ENCODE results near the gene E2F3.
"Not testable (repeated sequence)": the region's sequence is repeated elsewhere in the genome, so short reads cannot be mapped to it uniquely, and the experiment has no call there.

The E2F3 gene

GRCh38 chr6:20472748-20473147 lies 71.1 kb downstream of the E2F3 start:
- no peak for DNase-seq

DNA sequence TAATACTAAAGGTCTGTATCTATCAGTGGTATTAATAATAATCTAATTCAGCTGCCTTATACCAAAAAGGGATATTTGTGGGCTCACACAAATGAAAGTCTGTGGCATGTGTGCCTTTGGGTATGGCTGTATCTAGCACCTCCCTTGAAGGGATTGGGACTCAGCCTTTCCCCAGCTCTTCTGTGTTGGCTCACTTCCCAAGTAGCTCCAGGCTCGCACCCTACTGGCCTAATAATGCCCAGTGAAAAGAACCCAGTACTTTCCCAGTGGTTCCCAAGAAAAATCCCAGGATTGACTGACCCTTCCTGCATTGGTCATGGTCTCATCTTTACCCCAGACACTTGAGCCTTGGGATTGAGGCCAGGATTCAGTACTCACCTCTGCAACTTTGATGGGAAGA lies 71.8 kb downstream of the E2F3 start:
- DNase-seq = no peak

- no peak for DNase-seq
These were observed 73.3 kb downstream of the E2F3 start for GRCh38 chr6:20474874-20475542.

DNA sequence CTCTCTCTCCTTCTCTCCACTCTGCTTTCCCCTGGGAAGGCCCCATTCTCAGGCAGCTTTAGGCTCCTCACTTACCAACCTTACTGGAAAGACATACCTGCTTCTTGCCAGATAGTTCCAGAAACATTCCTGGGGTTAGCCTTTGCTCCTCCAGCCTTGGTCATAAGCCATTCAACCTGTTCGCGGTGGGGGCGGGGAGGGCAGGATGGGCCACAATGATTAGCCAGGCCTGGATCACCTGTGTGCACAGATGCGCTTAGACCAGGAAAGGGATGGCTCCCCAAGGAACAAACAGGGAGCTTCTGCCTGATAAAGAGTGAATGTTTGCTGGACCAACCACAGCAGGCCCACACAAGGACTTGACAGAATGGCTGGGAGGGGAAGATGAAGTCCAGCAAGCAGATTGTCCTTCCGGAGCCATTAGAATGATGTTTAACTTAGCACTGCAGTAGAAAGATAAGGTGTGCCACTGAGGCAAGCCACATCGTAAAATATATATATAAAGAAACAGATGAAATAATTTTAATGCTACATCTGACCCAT lies 74.9 kb downstream of the E2F3 start:
- DNase-seq = no peak

DNA sequence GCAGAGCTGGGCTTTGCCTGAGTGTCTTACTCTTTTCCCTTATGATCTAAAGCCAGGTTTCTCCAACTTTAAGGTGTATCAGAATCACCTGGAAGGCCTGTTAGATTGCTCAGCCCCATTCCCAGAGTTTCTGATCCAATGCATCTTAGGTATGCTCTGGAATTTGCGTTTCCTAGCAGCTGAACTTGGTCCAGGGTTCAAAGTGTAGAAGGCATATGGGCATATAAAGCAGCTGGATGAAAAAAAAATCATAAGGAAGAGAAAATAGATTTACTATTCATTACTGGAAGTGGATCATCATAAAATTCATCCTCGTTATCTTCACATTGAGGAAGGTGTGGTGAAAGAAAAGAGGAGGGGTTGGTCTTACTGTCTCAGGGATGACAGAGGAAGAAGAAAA lies 75.8 kb downstream of the E2F3 start:
- DNase-seq = no peak

DNA sequence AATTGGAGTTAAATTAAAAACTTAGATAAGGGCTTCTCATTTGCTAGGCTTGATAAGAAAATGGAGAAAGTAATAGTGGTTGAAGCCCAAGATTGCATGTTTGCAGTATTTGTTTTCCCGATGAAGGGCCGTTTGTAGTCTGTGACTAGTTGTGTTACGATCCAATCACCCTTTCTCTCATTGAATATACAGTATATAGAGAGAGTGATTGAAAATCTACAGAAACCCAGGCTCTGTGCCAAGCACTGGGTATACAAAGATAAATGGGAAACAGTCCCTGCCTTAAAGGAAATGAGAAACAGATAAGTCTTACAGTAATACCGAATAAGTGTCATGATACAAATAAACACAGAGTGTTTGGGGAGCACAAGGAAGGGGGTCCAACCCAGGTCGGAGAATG lies 77.4 kb downstream of the E2F3 start:
- DNase-seq = no peak

- no peak for DNase-seq
These were observed 77.8 kb downstream of the E2F3 start for GRCh38 chr6:20479526-20479925.

GRCh38 chr6:20481281-20481680 lies 79.6 kb downstream of the E2F3 start:
- no peak for DNase-seq

DNA sequence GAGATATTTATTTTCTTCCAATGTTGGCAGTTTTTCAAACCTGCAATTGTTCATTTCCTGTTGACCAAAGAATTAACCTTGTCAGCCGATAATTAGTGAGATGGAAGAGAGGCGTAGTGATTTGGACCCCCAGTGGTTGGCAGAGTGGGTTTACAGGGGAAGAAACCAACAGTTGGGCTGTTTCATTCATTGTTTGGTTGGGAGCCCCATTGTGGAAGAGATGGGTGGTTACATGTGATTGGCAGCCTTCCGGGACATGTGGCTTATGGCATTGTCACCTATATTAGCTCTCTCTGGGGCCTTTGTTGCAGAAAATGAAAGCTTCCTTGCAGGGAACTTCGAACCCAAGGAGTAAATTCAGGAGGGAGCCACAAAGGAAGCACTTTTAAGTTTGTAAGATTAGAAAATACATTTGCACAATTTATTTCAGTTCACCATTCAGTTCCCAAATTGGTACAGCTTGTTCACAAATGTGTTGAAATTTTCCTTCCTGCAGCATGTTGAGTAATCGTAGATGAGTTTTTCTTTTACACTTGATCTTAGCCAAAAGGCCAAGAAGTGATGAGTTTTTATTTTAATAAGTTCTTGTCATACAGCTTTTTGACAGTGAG lies 82.3 kb downstream of the E2F3 start:
- no peak for DNase-seq

DNA sequence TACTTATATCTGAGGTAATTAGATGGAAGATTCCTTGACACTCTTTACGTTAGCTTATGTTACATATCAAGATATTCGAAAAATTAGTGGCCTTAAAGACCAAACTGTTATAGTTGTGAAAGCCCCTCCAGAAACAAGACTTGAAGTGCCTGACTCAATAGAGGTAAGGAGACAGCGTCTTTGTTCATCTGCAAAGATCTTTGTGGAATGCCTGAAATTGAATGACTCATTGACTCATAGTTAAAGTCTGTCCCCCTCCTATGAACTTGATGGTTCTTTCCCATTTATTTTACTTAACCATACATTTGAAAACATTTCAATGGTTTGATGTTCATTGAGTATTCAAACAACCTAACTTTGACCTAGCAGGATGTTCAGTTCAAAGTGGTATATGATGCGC lies 85.0 kb downstream of the E2F3 start:
- no peak for DNase-seq

DNA sequence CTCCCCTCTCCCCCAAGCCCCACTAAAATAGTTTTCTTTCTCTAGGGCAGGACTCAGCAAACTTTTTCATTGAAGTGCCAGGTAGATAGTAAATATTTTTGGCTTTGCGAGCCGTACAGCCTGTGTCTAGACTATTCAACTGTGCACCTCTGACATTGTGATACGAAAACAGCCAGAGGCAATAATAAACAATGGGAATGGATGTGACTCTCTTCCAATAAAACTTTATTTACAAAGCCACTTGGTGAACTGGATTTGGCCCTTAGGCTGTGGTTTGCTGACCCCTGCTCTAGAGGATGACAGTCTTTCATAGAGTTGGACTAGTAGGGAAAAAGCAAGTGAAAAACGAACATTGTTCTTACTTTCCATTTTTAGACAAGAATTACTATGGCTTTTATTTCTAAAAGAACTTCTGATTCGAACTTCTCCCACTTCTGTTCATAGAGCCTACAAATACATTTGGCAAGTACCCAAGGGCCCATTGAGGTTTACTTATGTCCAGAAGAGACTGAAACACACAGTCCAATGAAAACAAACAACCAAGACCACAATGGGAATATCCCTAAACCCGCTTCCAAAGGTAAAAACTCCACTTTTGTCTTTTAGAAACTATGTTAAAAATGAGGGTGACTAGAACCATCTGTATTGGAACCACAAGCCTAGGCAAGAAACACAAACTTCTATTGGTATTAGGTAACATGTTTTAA lies 86.1 kb downstream of the E2F3 start:
- no peak for DNase-seq

DNA sequence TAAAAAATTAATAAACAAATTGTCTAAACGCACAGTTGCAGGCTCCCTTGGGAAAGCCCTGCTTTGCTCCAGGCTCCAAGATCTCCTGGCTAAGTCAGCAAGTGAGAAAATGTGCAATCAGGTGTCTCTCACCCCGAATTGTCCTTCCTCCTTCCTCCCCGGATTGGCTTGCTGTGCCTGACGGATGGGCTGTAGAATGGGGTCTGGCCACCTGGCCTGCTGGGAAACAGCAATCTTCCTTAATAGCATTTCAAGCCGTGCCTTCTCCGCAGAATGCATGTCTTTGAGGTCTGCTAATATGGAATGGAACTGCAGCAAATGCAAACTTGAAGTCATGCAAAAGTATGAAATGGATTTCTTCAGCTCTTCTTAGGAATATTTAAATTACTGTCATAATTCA lies 88.9 kb downstream of the E2F3 start:
- no peak for DNase-seq

DNA sequence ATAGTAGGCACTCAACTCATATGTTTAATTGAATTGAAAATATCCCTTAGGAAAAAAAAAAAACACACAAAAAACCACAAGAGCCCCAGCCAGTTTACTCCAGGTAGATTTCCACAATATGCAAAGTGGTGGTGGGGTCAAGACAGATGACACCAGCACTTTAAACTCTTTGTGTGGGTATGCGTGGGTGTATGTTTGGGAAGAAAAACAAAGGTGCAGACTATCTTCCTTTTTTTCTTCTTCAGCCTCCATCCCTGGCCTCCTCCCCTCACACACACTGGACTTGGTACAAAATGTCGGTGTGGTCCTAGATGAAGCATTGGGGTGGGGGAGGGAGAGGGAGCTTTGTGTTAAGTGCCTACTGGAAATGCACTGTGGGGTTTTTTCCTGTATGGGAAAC lies 90.4 kb downstream of the E2F3 start:
- no peak for DNase-seq

- DNase-seq = no peak
These were observed 95.7 kb downstream of the E2F3 start for GRCh38 chr6:20497216-20498040.

- DNase-seq = no peak
These were observed 96.3 kb downstream of the E2F3 start for GRCh38 chr6:20498041-20498385.

DNA sequence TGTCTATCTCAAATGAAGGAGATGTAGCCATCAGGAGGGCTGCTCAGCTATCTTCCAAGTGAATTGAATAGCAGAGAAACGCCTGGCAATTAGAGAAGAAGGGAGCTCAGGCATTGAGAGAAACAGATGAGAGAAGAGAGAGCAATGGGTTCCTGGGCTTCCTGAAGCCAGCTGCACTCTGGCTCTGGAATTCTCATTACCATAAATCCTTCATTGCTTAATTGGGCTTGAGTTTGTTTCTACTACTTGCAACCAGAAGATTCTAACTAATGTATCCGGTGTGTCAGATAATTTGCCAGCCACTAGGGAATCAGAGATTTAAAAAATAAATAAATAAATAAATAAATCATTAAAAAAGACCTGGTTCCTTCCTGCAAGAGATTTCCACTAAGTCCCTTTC lies 107.5 kb downstream of the E2F3 start:
- no peak for DNase-seq

- DNase-seq = no peak
These were observed 110.2 kb downstream of the E2F3 start for GRCh38 chr6:20511852-20512251.

DNA sequence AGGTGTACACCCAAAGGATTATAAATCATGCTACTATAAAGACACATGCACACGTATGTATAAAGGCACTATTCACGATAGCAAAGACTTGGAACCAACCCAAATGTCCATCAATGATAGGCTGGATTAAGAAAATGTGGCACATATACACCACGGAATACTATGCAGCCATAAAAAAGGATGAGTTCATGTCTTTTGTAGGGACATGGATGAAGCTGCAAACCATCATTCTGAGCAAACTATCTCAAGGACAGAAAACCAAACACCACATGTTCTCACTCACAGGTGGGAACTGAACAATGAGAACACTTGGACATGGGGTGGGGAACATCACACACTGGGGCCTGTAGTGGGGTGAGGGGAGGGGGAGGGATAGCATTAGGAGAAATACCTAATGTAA lies 123.5 kb downstream of the E2F3 start:
- DNase-seq = not testable (repeated sequence)

DNA sequence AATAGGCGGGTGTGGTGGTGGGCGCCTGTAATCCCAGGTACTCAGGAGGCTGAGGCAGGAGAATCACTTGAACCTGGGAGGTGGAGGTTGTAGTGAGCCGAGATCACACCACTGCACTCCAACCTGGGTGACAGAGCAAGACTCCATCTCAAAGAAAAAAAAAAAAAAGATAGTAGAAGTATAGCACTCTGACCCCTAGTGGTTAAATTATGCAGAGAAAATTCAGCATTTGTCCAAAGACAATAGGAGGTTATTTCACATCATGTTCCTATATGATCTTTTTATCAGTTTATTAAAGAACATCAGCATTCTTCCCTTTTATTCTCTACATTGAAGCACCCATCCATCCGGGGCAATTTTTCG lies 127.4 kb downstream of the E2F3 start:
- peak; percentile 57 for DNase-seq

GRCh38 chr6:20532881-20533280 lies 131.2 kb downstream of the E2F3 start:
- no peak for DNase-seq

DNA sequence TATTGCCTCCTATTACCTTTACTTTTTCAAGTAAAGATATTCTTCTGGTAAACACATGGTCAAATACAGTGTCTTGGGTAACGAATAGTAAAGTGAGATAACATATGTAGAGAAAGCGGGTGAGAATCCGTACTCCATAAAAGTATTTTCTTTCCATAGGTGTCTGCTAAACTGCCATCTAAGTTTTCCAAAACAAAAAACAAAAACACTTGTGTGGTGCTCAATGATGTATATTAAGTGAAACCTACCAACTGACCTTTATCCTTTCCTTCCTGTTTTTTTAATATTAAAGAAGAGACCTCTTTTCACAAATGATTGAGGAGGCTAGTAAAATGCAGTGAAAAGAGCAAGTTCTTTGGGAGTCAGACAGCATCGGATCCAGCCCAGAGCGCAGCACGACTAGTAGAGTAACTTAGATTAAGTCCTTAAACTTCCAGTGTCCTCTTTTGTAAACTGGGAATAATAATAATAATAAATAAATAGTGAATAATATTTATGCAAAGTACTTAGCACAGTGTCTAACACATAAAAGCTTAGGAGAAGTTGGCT lies 132.1 kb downstream of the E2F3 start:
- no peak for DNase-seq

DNA sequence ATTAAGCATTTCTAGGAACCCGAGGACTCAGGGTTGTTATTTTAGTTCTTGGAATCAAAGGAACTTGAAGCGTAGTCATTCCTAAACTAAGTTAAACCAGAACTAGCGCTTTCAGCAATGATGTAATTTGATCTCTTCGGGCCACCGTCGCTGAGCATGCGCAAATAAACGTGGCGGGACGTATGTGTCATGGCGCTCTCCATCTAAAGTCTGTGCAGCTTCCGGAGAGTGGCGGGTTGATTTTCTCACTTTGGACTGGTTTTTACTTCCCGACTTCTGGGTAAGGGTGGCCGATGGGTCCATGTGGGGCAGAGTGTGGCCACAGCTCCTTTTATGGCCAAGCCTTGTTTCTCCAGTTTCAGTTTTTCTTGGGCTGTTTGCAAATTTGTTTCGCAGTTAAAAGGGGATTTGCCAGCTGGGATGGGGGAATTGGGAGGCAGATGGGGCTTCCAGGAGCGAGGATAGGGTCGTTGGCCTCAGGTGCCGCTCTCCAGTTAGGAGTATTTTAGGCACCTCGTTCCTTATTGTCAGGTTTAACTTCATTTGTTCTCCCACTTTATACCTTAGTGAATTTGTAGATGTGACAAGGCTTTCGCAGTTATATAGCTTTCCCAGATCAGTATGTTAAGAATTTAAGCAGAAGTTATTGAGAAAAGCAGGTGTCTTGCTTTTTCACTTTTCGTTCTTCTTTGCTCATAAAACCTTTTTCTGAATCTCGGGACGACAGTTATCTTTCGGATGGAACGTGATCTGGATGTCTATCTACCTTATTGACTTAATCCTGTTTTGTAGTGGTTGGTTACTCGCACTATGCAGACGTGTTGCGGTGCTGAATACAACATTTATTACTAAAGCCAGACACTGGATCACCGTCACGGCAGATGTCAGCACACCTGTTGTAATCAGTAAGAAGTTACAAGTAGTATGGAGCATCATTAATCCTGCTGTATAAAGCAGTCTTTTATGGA lies 132.9 kb downstream of the E2F3 start, which contains the start of gene CDKAL1:
TSS of gene CDKAL1 (plus strand) at position 163 of the 968 bp plus-strand sequence. CDS start 11,894 bp downstream, outside the sequence.
- peak; percentile 83 for DNase-seq

Measured in NCI-H1436 (cell line).